Activated CD8-positive, alpha-beta T cell treated with anti-CD3 and anti-CD28 coated beads, Interleukin-2, amount 10 ng/mL, durations not matched to agents 7 days and 5 days (primary cell): Measurements from ENCODE around the gene LRCH1. TPM values are rescaled to one million over a fixed set of nuclear protein-coding genes. Genes with fewer than 3 reads are reported as not detected.

Experiments used
- ATAC-seq: fragments of 150-1000 bp; cut with Tn5 transposase; one replicate; pipeline ENCODE4 v1.10.0; 2021; ENCODE audit warnings: moderate library complexity
- CTCF ChIA-PET: fragments of 350-600 bp; sonication (Branson Sonifier 250); formaldehyde crosslinking; loops from one replicate; lab custom pipeline; 2021; ENCODE audit warnings: antibody characterized with exemption; lab: Charles Lee
- POLR2A ChIA-PET: fragments of 350-600 bp; sonication (Branson Sonifier 250); formaldehyde crosslinking; loops from one replicate; lab custom pipeline; 2021; ENCODE audit warnings: antibody characterized with exemption; lab: Charles Lee
- DNase-seq: peaks from one replicate; pipeline ENCODE4 v3.0.0-alpha.2; 2020
- H3K27ac Mint-ChIP-seq: one replicate; pipeline ENCODE4 v1.8.0; 2021; ENCODE audit warnings: mild to moderate bottlenecking, mixed read lengths
- H3K27me3 Mint-ChIP-seq: one replicate; pipeline ENCODE4 v1.8.0; 2021; ENCODE audit warnings: low read depth, mixed read lengths
- H3K36me3 Mint-ChIP-seq: one replicate; pipeline ENCODE4 v1.8.0; 2021; ENCODE audit warnings: low read depth, mixed read lengths
- H3K4me1 Mint-ChIP-seq: one replicate; pipeline ENCODE4 v1.8.0; 2021; ENCODE audit warnings: low read depth, mixed read lengths
- H3K4me3 Mint-ChIP-seq: one replicate; pipeline ENCODE4 v1.8.0; 2021; ENCODE audit warnings: mild to moderate bottlenecking, mixed read lengths
- H3K9me3 Mint-ChIP-seq: one replicate; pipeline ENCODE4 v1.8.0; 2022; ENCODE audit warnings: mixed read lengths; ENCODE audit not compliant: insufficient read depth
- total RNA-seq, 2 experiments: library from RNA; stranded (reverse); gene quantifications; one replicate each; pipeline ENCODE4 v1.2.3, GENCODE V29; 2021

The LRCH1 gene
- total RNA-seq, 2 experiments from 2014 or later, result 15.3 to 18.0 TPM

DNA sequence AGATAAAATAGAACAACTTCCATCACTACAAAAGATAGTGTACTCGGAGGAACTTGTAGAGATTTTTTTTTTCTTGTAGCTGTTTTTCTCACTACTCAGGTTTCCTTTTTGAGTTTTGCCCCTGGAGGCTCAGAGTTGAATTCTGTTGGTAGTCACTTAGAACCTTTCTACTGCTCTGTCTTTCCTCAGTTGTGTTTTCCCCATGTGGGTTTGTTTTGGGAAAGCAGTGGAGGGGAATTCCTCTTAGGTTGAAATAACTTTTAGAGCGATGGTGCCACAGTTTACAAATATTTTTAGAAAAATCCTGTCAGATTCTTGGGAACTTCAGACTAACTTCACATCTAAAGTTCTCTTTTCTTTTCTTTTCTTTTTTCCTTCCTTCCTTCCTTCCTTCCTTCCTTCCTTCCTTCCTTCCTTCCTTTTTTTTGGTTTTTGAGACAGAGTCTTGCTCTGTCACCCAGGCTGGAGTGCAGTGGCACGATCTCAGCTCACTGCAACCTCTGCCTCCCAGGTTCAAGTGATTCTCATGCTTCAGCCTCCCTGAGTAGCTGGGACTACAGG is 65.8 kb downstream of the LRCH1 start:
- no peaks in the 10 kb centered on the region for H3K36me3 Mint-ChIP-seq
- H3K9me3 Mint-ChIP-seq, result no peaks in the 10 kb centered on the region
- POLR2A ChIA-PET, result no interaction called here
- CTCF ChIA-PET, result interaction anchor here (1.1 to 1.7 kb wide), 2 partner anchors 15 to 17 kb away, joined by 3 to 4 read pairs; no protein-coding TSS in a partner anchor
- H3K27me3 Mint-ChIP-seq, result no peaks in the 10 kb centered on the region
- no peak overlapping the region for H3K4me3 Mint-ChIP-seq
- DNase-seq, result no peak
- H3K27ac Mint-ChIP-seq, result no peak overlapping the region
- peaks cover 8% of the 10 kb centered on the region for H3K4me1 Mint-ChIP-seq
- no peak for ATAC-seq

DNA sequence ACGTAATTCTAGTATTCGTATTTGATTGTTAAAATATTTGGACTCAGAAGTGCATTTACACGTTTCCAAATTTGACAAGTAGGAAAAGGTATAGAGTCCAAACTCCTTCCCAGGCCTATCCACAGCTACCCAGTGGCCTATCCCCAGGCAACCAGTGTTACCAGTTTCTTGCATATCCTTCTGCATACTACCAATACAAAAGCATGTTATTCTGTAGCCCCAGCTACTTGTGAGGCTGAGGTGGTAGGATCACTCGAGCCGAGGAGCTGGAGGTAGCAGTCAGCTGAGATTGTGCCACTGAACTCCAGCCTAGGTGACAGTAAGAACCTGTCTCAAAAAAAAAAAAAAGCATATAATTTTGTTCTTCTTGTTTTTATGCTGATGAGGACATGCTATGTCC is 67.1 kb downstream of the LRCH1 start:
- ChIA-PET POLR2A (no interaction called here), CTCF (interaction anchor here (1.1 to 1.7 kb wide), 2 partner anchors 16 to 17 kb away, joined by 3 to 4 read pairs; no protein-coding TSS in a partner anchor)
- DNase-seq (no peak), ATAC-seq (no peak)
- H3K36me3 Mint-ChIP-seq, result no peaks in the 10 kb centered on the region
- peaks cover 8% of the 10 kb centered on the region for H3K4me1 Mint-ChIP-seq
- no peaks in the 10 kb centered on the region for H3K9me3 Mint-ChIP-seq
- no peaks in the 10 kb centered on the region for H3K27me3 Mint-ChIP-seq
- no peak overlapping the region for H3K4me3 Mint-ChIP-seq
- H3K27ac Mint-ChIP-seq, result no peak overlapping the region

DNA sequence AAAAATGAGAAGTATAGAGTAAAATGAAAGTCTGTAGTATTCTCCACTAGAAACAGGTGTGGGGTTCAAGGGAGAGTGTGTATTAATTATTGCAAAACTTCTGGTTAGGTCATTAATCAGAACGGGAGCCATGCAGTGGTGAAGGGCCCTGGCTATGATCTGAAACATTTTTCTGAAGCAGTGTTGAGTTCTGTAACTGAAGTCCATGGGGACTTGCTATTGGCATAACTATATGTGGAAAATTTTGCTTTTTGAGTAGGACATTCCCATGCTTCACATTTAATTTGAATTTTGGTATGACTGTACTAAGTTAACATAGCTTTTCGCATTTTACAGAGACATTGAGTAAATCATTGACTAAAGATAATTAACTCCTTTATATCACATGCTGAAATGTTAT is 67.5 kb downstream of the LRCH1 start:
- Mint-ChIP-seq H3K4me3 (no peak overlapping the region), H3K4me1 (peaks cover 11% of the 10 kb centered on the region), H3K9me3 (no peaks in the 10 kb centered on the region), H3K36me3 (no peaks in the 10 kb centered on the region), H3K27me3 (no peaks in the 10 kb centered on the region), H3K27ac (no peak overlapping the region)
- POLR2A ChIA-PET, result no interaction called here
- CTCF ChIA-PET, result interaction anchor here (1.7 to 1.8 kb wide), 2 partner anchors 10 to 16 kb away, joined by 3 to 4 read pairs; no protein-coding TSS in a partner anchor
- DNase-seq, result no peak
- no peak for ATAC-seq

DNA sequence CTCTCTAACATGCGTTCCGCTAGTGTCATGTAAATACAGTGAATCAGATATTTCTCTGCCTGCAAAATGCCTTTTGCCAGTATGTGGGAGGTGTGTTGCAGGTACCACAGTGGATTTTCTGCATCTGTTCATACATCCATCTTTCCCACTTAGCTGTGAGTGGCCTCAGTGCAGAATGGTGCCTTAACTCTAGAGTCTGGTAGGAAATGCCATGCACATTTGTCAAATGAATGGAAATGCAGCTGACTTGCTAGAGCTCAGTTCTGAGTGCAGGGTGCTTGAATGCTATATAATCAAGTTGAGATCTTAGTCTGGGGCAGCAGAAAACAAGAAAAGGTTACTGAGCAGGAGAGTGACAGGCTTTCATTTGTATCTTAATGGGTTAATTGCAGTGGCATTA is 68.2 kb downstream of the LRCH1 start:
- no peak overlapping the region for H3K27ac Mint-ChIP-seq
- H3K27me3 Mint-ChIP-seq, result no peaks in the 10 kb centered on the region
- DNase-seq (no peak), ATAC-seq (no peak)
- peaks cover 11% of the 10 kb centered on the region for H3K4me1 Mint-ChIP-seq
- no peak overlapping the region for H3K4me3 Mint-ChIP-seq
- H3K9me3 Mint-ChIP-seq, result no peaks in the 10 kb centered on the region
- ChIA-PET POLR2A (no interaction called here), CTCF (interaction anchor here (0.9 to 1.8 kb wide), 2 partner anchors 10 to 69 kb away, joined by 4 read pairs; no protein-coding TSS in a partner anchor)
- no peaks in the 10 kb centered on the region for H3K36me3 Mint-ChIP-seq

DNA sequence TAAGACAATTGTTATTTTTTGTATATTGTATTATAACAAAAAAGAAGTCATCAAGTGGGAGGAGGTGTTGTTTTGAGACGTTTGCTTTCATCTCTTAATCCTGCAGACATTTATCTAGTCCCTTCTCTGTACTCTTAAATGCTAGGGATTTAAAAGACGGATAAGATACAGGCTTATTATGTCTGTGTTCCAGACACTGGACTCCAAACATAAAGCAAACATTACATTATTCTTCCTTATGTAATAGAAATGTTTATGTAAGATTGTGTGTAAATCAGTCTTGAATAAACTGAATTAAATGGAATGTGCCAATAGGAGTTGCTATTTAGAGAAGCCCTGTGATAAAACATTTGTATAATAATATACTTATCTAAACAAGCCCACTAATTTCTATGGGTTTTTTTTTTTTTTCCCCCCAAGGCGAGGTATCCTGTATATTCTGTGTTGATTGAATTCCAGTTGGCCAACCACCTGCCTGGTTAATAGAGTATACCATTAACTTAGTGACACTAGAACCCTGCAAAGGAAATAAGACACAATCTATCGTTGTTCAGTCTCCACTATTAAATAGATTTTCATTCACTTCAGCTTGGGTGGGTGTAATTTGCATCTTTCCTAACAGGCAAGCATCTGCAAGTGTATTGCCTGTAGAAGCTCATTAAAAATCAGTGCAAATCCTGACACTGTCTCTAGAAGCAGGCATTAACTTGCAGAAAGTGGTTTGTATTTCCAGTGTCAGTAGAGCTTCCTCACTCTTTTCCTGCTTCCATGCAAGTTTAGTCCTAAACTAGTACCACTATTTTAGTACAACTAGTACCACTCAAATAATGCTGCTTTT is 69.0 kb downstream of the LRCH1 start:
- ATAC-seq, result no peak
- POLR2A ChIA-PET, result no interaction called here
- no peak for DNase-seq
- H3K4me1 Mint-ChIP-seq, result peaks cover 9% of the 10 kb centered on the region
- no peaks in the 10 kb centered on the region for H3K36me3 Mint-ChIP-seq
- H3K27me3 Mint-ChIP-seq, result no peaks in the 10 kb centered on the region
- CTCF ChIA-PET, result interaction anchor here (0.9 to 1.8 kb wide), 2 partner anchors 9 to 70 kb away, joined by 4 read pairs; no protein-coding TSS in a partner anchor
- no peaks in the 10 kb centered on the region for H3K9me3 Mint-ChIP-seq
- H3K4me3 Mint-ChIP-seq, result no peak overlapping the region
- H3K27ac Mint-ChIP-seq, result no peak overlapping the region

DNA sequence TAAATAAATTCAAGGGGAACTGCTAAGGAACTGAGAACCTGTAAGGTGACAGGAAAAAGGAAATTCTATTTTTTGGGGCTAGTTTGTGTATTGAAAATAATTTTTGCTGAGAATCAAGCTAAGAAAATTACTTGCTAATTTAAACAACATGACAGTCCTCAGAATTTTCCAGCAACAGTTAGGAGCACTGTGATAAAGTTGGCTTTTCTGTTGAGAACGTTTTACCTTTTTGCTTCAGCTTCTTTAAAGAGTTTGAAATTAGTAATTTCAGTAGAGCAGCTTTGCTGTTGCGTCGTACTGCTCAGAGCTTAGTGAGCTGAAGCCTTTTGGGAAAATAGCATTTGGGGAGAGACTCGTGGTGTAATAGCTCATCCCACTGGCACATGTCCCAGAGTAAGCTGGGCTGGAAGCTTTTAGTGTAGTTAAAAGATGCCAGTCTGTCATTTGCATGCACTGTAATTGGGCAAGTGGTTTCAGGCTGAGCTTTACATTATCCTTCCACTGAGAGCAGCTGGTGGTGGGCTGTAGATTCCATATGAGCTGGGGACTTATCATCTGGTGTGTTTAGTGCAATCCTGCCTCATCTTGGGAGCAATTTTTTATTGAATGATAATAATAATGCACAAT is 69.8 kb downstream of the LRCH1 start:
- DNase-seq (no peak), ATAC-seq (no peak)
- CTCF ChIA-PET, result interaction anchor here (0.7 kb wide), 1 partner anchor 71 kb away, joined by 3 read pairs; no protein-coding TSS in a partner anchor
- Mint-ChIP-seq H3K27ac (no peak overlapping the region), H3K9me3 (no peaks in the 10 kb centered on the region), H3K4me3 (no peak overlapping the region), H3K27me3 (no peaks in the 10 kb centered on the region), H3K36me3 (no peaks in the 10 kb centered on the region), H3K4me1 (peaks cover 9% of the 10 kb centered on the region)
- POLR2A ChIA-PET, result interaction anchor here (0.6 kb wide), 1 partner anchor 10 kb away, joined by 3 read pairs; no protein-coding TSS in a partner anchor

DNA sequence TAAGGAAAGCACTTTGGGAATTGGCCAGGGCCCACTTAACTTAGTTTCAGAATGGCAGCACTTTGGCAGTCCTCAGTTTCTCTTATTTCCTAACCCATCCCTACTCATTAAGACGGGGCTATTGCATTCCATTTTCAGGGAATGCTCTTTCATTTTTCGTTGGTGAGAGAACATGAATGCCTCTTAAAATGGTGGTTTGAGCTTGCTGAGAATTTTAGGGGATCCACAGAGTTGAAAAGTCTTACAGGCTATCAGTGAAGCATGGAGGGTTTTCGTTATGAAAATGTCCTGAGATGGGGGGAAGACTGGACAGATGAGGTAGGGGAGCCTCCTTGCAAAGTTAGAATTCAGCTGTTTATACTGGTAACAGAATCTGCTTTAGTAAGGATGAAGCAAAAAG is 71.4 kb downstream of the LRCH1 start:
- no peaks in the 10 kb centered on the region for H3K27me3 Mint-ChIP-seq
- H3K9me3 Mint-ChIP-seq, result no peaks in the 10 kb centered on the region
- H3K27ac Mint-ChIP-seq, result no peak overlapping the region
- no peak overlapping the region for H3K4me3 Mint-ChIP-seq
- H3K4me1 Mint-ChIP-seq, result peaks cover 9% of the 10 kb centered on the region
- no peak for ATAC-seq
- no peak for DNase-seq
- H3K36me3 Mint-ChIP-seq, result no peaks in the 10 kb centered on the region
- CTCF ChIA-PET, result interaction anchor here (1.3 kb wide), 1 partner anchor 72 kb away, joined by 3 read pairs; no protein-coding TSS in a partner anchor
- POLR2A ChIA-PET, result interaction anchor here (0.6 kb wide), 1 partner anchor 158 kb away, joined by 4 read pairs; no protein-coding TSS in a partner anchor

DNA sequence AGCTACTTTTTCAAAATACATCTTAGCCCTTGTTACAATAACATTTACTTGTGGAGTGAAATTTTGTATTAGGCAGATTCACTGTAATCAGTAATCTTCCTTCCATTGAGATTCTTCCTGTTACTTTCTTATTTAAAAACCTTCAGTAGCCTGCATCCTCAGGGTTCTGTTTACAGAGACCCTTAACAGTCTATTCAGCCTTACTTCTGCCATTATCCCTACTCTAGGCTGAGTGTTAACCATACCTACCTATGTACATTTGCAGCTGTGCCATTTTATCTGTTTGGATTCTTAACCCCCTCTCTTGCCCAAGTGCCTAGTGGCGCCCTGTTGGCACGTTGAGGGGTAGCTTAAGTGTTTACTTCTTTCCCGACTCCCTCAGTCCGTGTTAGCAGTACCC is 71.9 kb downstream of the LRCH1 start:
- H3K4me1 Mint-ChIP-seq, result peaks cover 12% of the 10 kb centered on the region
- POLR2A ChIA-PET, result no interaction called here
- no peaks in the 10 kb centered on the region for H3K27me3 Mint-ChIP-seq
- ATAC-seq, result no peak
- CTCF ChIA-PET, result interaction anchor here (0.6 to 1.3 kb wide), 2 partner anchors 73 to 97 kb away, joined by 3 read pairs; no protein-coding TSS in a partner anchor
- no peak overlapping the region for H3K4me3 Mint-ChIP-seq
- H3K27ac Mint-ChIP-seq, result no peak overlapping the region
- DNase-seq, result no peak
- no peaks in the 10 kb centered on the region for H3K36me3 Mint-ChIP-seq
- no peaks in the 10 kb centered on the region for H3K9me3 Mint-ChIP-seq

DNA sequence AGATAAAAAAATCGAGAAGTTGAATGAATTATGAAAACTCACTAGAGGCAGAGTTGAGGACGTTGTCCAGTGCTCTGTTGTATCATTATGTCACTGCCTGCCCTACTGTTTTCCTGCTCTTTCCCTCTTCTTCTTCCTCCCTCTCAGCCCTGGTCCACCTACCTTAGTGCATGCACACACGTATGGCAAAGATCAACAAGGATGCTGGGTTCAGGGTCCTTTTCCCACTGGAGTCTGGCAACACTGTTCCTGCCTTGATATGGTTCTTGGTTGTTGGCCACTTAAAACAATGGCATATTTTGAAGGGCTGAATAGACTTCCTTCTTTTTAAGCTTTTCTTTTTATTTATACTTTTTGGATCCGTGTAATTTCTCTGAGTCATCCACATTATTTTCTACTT is 74.5 kb downstream of the LRCH1 start:
- H3K4me3 Mint-ChIP-seq, result no peak overlapping the region
- no peak overlapping the region for H3K27ac Mint-ChIP-seq
- no peaks in the 10 kb centered on the region for H3K27me3 Mint-ChIP-seq
- DNase-seq (no peak), ATAC-seq (no peak)
- POLR2A ChIA-PET, result no interaction called here
- CTCF ChIA-PET, result no interaction called here
- H3K9me3 Mint-ChIP-seq, result no peaks in the 10 kb centered on the region
- peaks cover 26% of the 10 kb centered on the region for H3K4me1 Mint-ChIP-seq
- no peaks in the 10 kb centered on the region for H3K36me3 Mint-ChIP-seq

DNA sequence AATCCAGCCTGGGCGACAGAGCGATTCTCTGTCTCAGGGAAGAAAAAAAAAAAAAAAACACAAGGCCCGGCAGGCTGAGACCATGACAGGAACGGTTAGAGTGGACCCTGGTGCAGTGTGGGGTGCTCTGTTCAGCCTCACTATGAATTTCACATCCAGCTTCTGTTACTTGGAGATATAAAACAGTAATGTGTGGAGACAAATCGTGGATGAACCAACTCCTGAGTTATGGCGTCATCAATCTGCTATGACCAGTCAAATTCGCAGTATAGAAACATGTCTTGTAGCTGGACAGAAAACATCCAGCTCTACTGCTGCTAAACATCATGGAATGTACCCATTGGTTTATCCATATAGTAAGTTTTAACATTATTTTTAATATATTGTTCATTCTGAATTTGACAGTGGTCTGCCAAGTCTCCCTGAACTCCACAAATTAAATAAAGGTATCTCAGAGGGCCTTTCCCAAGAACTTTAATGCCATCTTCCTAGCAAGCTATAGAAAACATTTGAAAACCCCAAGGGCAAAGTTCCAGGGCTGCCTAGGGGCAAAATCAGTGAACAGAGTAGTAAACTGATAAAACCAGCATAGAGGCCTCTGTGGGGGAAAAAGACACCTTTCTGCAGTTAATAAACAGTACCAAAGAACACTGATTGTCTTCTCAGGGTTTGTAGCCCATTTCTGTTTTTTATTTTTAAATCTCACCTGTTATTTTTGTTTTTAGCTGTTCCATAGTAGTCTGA is 75.8 kb downstream of the LRCH1 start:
- Mint-ChIP-seq H3K27me3 (no peaks in the 10 kb centered on the region), H3K4me1 (peaks cover 26% of the 10 kb centered on the region), H3K36me3 (no peaks in the 10 kb centered on the region), H3K27ac (no peak overlapping the region), H3K4me3 (no peak overlapping the region), H3K9me3 (no peaks in the 10 kb centered on the region)
- ATAC-seq (no peak), DNase-seq (no peak)
- ChIA-PET POLR2A (no interaction called here), CTCF (interaction anchor here (1.0 to 2.5 kb wide), 3 partner anchors 13 to 77 kb away, joined by 3 to 10 read pairs (median 3); no protein-coding TSS in a partner anchor)

DNA sequence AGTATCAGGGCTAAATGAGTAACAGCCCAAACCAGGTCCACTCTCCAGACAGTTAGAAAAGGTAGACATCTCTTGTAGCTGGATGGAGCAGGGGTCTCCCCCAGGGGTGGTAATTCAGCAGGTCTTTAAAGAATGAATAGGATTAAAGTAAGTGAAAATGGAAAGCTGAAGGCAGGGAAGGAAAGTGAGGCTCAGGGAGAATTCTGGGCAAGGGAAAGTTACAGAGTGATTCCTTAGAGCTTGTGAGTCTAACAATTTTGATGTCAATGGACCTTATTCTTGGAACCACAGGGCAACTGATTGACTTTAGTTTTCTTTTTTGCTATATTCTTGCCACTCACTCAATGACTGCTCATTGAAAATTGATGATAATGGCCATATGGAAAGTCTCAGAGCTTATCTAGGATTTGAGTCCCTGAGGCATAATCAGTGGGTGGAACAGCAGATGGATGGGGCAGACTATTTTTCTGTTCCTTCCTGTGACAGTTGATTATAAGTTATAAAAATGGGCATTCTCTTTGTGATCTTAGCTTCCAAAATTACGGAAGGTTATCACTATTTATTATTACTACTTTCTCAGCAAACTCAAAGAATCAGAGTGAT is 76.9 kb downstream of the LRCH1 start:
- no peaks in the 10 kb centered on the region for H3K36me3 Mint-ChIP-seq
- ChIA-PET CTCF (interaction anchor here (0.7 to 2.5 kb wide), 6 partner anchors 9 to 78 kb away, joined by 3 to 10 read pairs (median 3); no protein-coding TSS in a partner anchor), POLR2A (no interaction called here)
- DNase-seq (no peak), ATAC-seq (no peak)
- H3K9me3 Mint-ChIP-seq, result no peaks in the 10 kb centered on the region
- H3K27me3 Mint-ChIP-seq, result no peaks in the 10 kb centered on the region
- H3K4me3 Mint-ChIP-seq, result no peak overlapping the region
- H3K4me1 Mint-ChIP-seq, result peaks cover 26% of the 10 kb centered on the region
- no peak overlapping the region for H3K27ac Mint-ChIP-seq
